SH-SY5Y (cell line): Measurements from ENCODE around the gene NPSR1.

ENCODE experiments used
- GATA2 ChIP-seq: IDR thresholded peaks from 2 replicates; pipeline ENCODE4 v1.6.1; 2011; ENCODE audit warnings: mild to moderate bottlenecking, low read depth, low read length
- GATA3 ChIP-seq: IDR thresholded peaks from 2 replicates; pipeline ENCODE4 v1.6.1; 2011; ENCODE audit warnings: low read depth, mild to moderate bottlenecking, low read length, moderate library complexity

DNA sequence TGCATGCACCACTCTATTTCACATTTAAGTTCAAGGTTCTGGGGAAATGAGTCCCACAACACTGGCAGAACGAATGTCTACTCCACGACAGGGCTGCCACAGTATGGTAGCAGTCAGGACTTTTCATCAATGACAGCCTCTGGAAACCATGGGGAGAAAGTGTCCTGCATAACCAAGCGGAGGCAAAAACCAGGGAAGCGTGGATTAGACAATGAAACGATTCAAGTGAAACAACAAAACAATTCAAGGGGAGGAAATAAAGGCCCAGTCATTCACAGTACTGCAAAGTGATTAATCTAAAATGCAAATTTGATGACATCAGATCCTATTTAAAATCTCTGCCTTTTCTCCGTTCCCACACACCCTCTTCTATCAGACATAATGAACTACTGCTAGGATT, 211.0 kb downstream of the NPSR1 start:
- no peak for TF ChIP-seq GATA2
- no peak for TF ChIP-seq GATA3
